ENCODE results near the gene KY.

KY gene

GRCh38 chr3:134618478-134619300 is 32.1 kb downstream of the KY start:
- no peak for DNase-seq

GRCh38 chr3:134617608-134618477 is 33.0 kb downstream of the KY start:
- no peak for DNase-seq

GRCh38 chr3:134615743-134616142 is 35.1 kb downstream of the KY start:
- DNase-seq = no peak

GRCh38 chr3:134614955-134615354 is 35.9 kb downstream of the KY start:
- no peak for DNase-seq

- DNase-seq = no peak
Observed at GRCh38 chr3:134613006-134613520, 37.8 kb downstream of the KY start.

GRCh38 chr3:134611516-134611915 is 39.3 kb downstream of the KY start:
- no peak for DNase-seq

GRCh38 chr3:134610432-134611385 is 40.1 kb downstream of the KY start:
- DNase-seq = no peak

- no peak for DNase-seq
Observed at GRCh38 chr3:134609821-134610431, 40.9 kb downstream of the KY start.

GRCh38 chr3:134608771-134609435 is 41.9 kb downstream of the KY start:
- DNase-seq = no peak

- no peak for DNase-seq
Observed at GRCh38 chr3:134608023-134608770, 42.6 kb downstream of the KY start.

GRCh38 chr3:134607054-134608022 is 43.5 kb downstream of the KY start:
- DNase-seq = no peak

- DNase-seq = no peak
Observed at GRCh38 chr3:134606033-134607025, 44.5 kb downstream of the KY start.

GRCh38 chr3:134605556-134605955 is 45.3 kb downstream of the KY start:
- DNase-seq = no peak

- DNase-seq = no peak
Observed at GRCh38 chr3:134603956-134604355, 46.9 kb downstream of the KY start.

- DNase-seq = no peak
Observed at GRCh38 chr3:134603480-134603879, 47.3 kb downstream of the KY start.

- no peak for DNase-seq
Observed at GRCh38 chr3:134602440-134602814, 48.4 kb downstream of the KY start.

GRCh38 chr3:134601539-134602439 is 49.0 kb downstream of the KY start:
- DNase-seq = no peak
